NCI-H128 (cell line): ENCODE data around the gene WFDC1.

ENCODE experiments used
- DNase-seq: peaks from one replicate; lab custom pipeline; 2025; ENCODE audit not compliant: unreplicated experiment; lab: John Stamatoyannopoulos, UW

WFDC1 gene

GRCh38 chr16:84271866-84272265 lies 22.8 kb upstream of the WFDC1 start:
- no peak for DNase-seq

GRCh38 chr16:84272740-84273320 lies 21.8 kb upstream of the WFDC1 start:
- DNase-seq = no peak

GRCh38 chr16:84274515-84274914 lies 20.2 kb upstream of the WFDC1 start:
- DNase-seq = no peak

- no peak for DNase-seq
Observed at GRCh38 chr16:84275585-84276151, 19.0 kb upstream of the WFDC1 start.

GRCh38 chr16:84277244-84277823 lies 17.3 kb upstream of the WFDC1 start:
- DNase-seq = peak; percentile 7

- no peak for DNase-seq
Observed at GRCh38 chr16:84278333-84278732, 16.3 kb upstream of the WFDC1 start.

- no peak for DNase-seq
Observed at GRCh38 chr16:84278968-84279367, 15.7 kb upstream of the WFDC1 start.

GRCh38 chr16:84279881-84280280 lies 14.8 kb upstream of the WFDC1 start:
- no peak for DNase-seq

GRCh38 chr16:84281074-84281473 lies 13.6 kb upstream of the WFDC1 start:
- DNase-seq = no peak

GRCh38 chr16:84282533-84282932 lies 12.1 kb upstream of the WFDC1 start:
- DNase-seq = no peak

GRCh38 chr16:84283314-84284153 lies 11.1 kb upstream of the WFDC1 start:
- no peak for DNase-seq

- DNase-seq = no peak
Observed at GRCh38 chr16:84284154-84284722, 10.4 kb upstream of the WFDC1 start.

GRCh38 chr16:84286578-84287240 lies 8.0 kb upstream of the WFDC1 start:
- no peak for DNase-seq

- no peak for DNase-seq
Observed at GRCh38 chr16:84288902-84289301, 5.8 kb upstream of the WFDC1 start.

- no peak for DNase-seq
Observed at GRCh38 chr16:84291226-84291625, 3.5 kb upstream of the WFDC1 start.

- DNase-seq = no peak
Observed at GRCh38 chr16:84292011-84292410, 2.7 kb upstream of the WFDC1 start.

- no peak for DNase-seq
Observed at GRCh38 chr16:84293406-84293805, 1.3 kb upstream of the WFDC1 start.

GRCh38 chr16:84294117-84294516 lies 561 bp upstream of the WFDC1 start:
- DNase-seq = no peak

- no peak for DNase-seq
Observed at GRCh38 chr16:84295203-84295860, 654 bp downstream of the WFDC1 start.

GRCh38 chr16:84298376-84298899 lies 3.8 kb downstream of the WFDC1 start:
- no peak for DNase-seq
